ENCODE data around the gene STON2.

The STON2 gene

DNA sequence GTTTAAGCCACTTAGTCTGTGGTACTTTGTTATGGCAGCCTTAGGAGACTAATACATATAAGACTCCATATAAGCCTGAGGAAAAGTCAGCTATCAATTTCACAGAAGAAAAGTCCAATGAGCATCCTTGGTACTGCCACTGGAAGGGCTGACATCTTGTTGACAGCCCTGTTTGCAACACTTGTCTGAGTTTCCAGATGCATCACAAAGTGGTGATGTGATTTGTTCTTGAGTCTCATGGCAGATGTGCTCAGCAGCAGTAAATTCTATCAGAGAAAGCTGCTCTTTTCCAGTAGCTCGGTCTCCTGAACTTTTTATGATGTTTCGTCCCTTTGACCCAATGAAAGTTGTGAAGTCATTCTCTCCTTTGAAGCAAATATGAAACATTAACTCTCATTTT is 54.3 kb downstream of the STON2 start:
- Histone ChIP-seq H3K4me1 (ENCODE audit: insufficient read depth, low read length) (0 out of 2 replicates have a peak, but pooled peaks cover 3% of the 10 kb centered on the region), H3K27ac (ENCODE audit: low read length) (no peak overlapping the region), H3K36me3 (ENCODE audit: insufficient read depth, low read depth, low read length) (no peaks in the 10 kb centered on the region)

DNA sequence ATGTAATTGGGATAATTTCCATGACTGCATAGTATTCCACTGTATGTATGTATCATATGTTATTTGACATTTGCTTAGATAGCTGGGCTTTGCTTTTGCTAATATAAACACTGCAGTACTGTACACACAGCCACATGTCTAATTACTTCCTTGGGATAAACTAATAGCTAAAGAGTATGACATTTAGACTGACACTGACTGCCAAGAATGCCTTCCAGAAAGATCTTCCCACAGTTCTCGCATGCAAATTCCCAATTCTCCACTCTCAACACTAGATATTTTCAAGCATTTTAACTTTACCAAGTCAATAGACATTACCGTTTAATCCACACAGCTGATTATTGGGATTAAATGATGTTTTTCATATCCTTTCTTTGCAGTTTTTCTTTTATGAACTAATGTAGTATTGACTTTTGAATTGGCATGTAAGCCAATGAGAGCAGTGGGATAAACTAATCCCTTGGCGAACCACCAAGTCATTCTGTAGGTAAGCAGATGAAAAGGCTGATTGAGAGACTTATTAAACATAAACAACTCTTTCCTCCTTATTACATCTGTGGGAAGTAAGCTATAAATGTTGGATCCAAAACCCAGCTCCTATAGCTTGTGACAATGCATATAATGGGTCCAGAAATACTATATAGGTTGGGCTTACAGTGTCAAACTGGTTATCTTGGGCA is 55.5 kb downstream of the STON2 start:
- H3K4me3 ChIP-seq (ENCODE audit: low read length), result no peak overlapping the region
- no peaks in the 10 kb centered on the region for H3K36me3 ChIP-seq (ENCODE audit: insufficient read depth, low read depth, low read length)
- H3K27me3 ChIP-seq (ENCODE audit: insufficient read depth, low read length), result no peaks in the 10 kb centered on the region
- no peaks in the 10 kb centered on the region for H3K9me3 ChIP-seq (ENCODE audit: insufficient read depth, low read depth, low read length)
- H3K4me1 ChIP-seq (ENCODE audit: insufficient read depth, low read length), result 0 out of 2 replicates have a peak, but pooled peaks cover 3% of the 10 kb centered on the region
- no peak overlapping the region for H3K27ac ChIP-seq (ENCODE audit: low read length)
- no peak overlapping the region for H3K9ac ChIP-seq (ENCODE audit: low read depth, low read length)

More for the DNA sequence above, 54.3 kb downstream of the STON2 start:
- Histone ChIP-seq H3K27me3 (ENCODE audit: insufficient read depth, low read length) (no peaks in the 10 kb centered on the region), H3K4me3 (ENCODE audit: low read length) (no peak overlapping the region), H3K9ac (ENCODE audit: low read depth, low read length) (no peak overlapping the region), H3K9me3 (ENCODE audit: insufficient read depth, low read depth, low read length) (no peaks in the 10 kb centered on the region)

DNA sequence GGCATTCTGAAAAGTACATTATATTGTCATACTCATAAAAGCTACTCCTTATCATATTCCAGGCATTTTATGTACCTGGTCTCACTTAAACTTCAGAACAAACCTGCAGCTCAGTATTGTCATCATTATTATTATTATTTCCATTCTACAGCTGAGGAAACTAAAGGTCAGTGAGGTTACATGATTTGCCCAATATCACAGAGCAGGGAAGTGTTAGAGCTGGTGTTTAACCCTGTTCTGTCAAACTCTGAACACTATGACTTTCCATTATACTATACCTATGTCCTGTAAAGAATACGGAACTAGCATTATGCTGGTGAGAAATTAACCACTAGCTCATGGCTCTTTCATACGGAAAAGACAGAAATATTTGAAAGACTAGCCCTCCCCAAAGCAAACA is 56.4 kb downstream of the STON2 start:
- H3K36me3 ChIP-seq (ENCODE audit: insufficient read depth, low read depth, low read length), result no peaks in the 10 kb centered on the region
- no peaks in the 10 kb centered on the region for H3K27me3 ChIP-seq (ENCODE audit: insufficient read depth, low read length)
- H3K9ac ChIP-seq (ENCODE audit: low read depth, low read length), result no peak overlapping the region
- no peak overlapping the region for H3K27ac ChIP-seq (ENCODE audit: low read length)
- 0 out of 2 replicates have a peak, but pooled peaks cover 3% of the 10 kb centered on the region for H3K4me1 ChIP-seq (ENCODE audit: insufficient read depth, low read length)
- H3K9me3 ChIP-seq (ENCODE audit: insufficient read depth, low read depth, low read length), result no peaks in the 10 kb centered on the region
- H3K4me3 ChIP-seq (ENCODE audit: low read length), result no peak overlapping the region

DNA sequence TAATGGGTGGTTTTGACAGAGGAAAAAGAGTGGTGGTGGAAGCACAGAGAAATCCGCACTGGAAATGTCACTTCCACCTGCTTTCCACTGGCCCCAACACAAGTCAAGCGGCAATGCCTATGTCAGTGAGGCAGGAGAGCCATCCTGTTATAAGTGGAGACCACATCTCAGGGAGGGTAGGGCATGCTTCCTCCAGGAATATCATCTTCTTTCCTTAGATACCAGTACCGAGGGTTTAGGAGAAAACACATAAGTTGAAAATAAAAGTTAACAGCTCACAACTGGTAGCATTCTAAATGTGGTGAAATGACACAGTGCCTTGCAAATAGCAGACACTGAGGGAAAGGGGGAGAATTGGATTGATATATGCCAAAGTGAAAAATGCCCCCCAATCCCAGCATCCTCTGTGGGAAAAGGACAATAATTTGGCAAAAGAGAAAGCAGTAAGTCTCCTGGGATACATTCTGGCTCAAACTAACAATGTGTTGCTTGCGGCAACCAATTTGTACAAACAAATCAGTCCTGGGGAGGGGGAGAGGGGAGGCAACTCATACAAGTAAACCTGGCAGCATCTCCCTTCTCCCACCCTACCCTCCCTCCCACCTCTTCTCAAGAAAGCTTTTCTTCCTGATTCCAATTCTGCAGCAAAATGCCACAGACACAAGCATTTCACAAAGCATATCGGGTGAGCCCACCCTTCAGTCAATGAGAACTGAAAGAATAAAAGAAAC is 57.1 kb downstream of the STON2 start:
- 0 out of 2 replicates have a peak, but pooled peaks cover 2% of the 10 kb centered on the region for H3K4me1 ChIP-seq (ENCODE audit: insufficient read depth, low read length)
- no peak overlapping the region for H3K9ac ChIP-seq (ENCODE audit: low read depth, low read length)
- no peaks in the 10 kb centered on the region for H3K9me3 ChIP-seq (ENCODE audit: insufficient read depth, low read depth, low read length)
- no peaks in the 10 kb centered on the region for H3K27me3 ChIP-seq (ENCODE audit: insufficient read depth, low read length)
- H3K36me3 ChIP-seq (ENCODE audit: insufficient read depth, low read depth, low read length), result no peaks in the 10 kb centered on the region
- H3K4me3 ChIP-seq (ENCODE audit: low read length), result no peak overlapping the region
- no peak overlapping the region for H3K27ac ChIP-seq (ENCODE audit: low read length)

DNA sequence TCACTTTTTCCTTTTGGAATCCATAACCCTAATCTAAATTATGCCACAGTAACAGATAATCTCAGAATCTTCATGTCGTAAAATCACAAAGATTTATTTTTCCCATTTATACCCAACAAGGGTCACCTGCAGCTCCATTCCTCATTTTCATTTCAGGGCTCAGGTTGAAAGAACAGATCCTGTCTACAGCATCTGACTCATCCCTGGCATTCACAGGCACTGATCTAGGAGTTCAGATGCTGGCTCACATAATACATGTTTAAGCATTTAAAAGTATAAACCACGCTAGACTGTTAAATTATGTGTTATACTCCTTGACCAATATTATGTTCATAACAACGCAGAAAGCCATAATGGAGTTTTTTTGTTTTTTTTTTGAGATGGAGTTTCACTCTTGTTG is 58.3 kb downstream of the STON2 start:
- Histone ChIP-seq H3K27ac (ENCODE audit: low read length) (no peak overlapping the region), H3K36me3 (ENCODE audit: insufficient read depth, low read depth, low read length) (no peaks in the 10 kb centered on the region), H3K27me3 (ENCODE audit: insufficient read depth, low read length) (no peaks in the 10 kb centered on the region), H3K4me3 (ENCODE audit: low read length) (no peak overlapping the region), H3K9me3 (ENCODE audit: insufficient read depth, low read depth, low read length) (no peaks in the 10 kb centered on the region), H3K9ac (ENCODE audit: low read depth, low read length) (no peak overlapping the region), H3K4me1 (ENCODE audit: insufficient read depth, low read length) (no peaks in the 10 kb centered on the region)

DNA sequence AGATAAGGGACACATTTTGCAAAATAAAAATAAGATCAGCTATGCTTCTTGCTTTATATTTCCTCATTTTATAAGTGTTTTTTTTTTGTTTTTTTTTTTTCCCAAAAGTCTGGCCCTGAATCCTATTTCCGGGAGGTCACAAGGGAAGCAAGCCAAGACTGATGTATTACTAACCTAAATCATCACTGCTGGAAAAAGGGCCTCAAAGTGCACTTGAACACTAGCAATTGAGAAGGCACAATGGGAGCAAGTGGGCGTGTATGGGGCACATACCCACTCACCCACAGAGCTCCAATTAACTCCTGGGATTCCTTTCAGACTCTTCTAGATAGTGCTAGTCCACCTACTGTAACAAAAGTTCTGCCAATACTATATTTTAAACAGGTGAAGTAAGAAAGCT is 58.8 kb downstream of the STON2 start:
- no peaks in the 10 kb centered on the region for H3K9me3 ChIP-seq (ENCODE audit: insufficient read depth, low read depth, low read length)
- H3K36me3 ChIP-seq (ENCODE audit: insufficient read depth, low read depth, low read length), result no peaks in the 10 kb centered on the region

DNA sequence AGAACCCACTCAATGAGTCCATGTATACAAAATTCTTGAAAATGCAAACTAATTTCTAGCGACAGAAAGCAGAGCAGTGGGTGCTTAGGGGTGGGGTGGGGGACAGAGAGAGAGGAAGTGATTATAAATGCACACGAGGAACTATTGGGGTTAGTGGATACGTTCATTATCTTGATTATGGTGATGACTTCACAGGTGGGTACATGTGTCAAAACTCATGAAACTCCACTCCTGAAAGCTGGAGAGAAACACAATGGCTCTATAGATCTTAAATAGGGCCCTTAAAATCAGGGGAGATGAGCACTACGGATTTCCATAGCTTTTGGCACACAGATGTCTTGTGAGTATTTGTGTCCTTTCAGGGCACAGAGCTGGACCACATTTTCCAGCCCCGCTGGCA is 59.9 kb downstream of the STON2 start:
- Histone ChIP-seq H3K36me3 (ENCODE audit: insufficient read depth, low read depth, low read length) (no peaks in the 10 kb centered on the region), H3K27me3 (ENCODE audit: insufficient read depth, low read length) (no peaks in the 10 kb centered on the region), H3K4me1 (ENCODE audit: insufficient read depth, low read length) (no peaks in the 10 kb centered on the region), H3K9ac (ENCODE audit: low read depth, low read length) (no peak overlapping the region), H3K9me3 (ENCODE audit: insufficient read depth, low read depth, low read length) (no peaks in the 10 kb centered on the region), H3K4me3 (ENCODE audit: low read length) (no peak overlapping the region), H3K27ac (ENCODE audit: low read length) (no peak overlapping the region)

More for the DNA sequence above, 58.8 kb downstream of the STON2 start:
- Histone ChIP-seq H3K4me1 (ENCODE audit: insufficient read depth, low read length) (no peaks in the 10 kb centered on the region), H3K4me3 (ENCODE audit: low read length) (no peak overlapping the region), H3K27ac (ENCODE audit: low read length) (no peak overlapping the region), H3K27me3 (ENCODE audit: insufficient read depth, low read length) (no peaks in the 10 kb centered on the region), H3K9ac (ENCODE audit: low read depth, low read length) (no peak overlapping the region)

DNA sequence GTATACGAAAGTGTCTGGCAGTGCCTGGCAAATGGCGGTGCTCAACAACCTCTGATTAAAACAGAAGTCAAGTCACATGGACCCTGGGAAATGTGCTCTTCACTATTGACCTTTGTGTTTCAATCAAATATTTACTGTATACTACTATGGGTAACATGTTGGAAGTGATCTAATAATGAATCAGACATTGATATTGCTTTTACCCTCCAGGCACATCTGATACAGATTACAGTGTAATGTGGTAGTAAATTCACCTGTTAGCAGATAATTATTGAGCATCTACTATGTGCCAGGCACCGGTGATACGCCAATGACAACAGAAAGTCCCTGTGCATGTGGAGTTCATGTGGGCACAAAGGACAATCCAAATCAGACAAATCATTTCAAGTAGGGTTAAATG is 63.1 kb downstream of the STON2 start:
- Histone ChIP-seq H3K9me3 (ENCODE audit: insufficient read depth, low read depth, low read length) (no peaks in the 10 kb centered on the region), H3K4me1 (ENCODE audit: insufficient read depth, low read length) (no peaks in the 10 kb centered on the region), H3K9ac (ENCODE audit: low read depth, low read length) (no peak overlapping the region), H3K36me3 (ENCODE audit: insufficient read depth, low read depth, low read length) (no peaks in the 10 kb centered on the region), H3K27me3 (ENCODE audit: insufficient read depth, low read length) (no peaks in the 10 kb centered on the region), H3K4me3 (ENCODE audit: low read length) (no peak overlapping the region), H3K27ac (ENCODE audit: low read length) (no peak overlapping the region)

DNA sequence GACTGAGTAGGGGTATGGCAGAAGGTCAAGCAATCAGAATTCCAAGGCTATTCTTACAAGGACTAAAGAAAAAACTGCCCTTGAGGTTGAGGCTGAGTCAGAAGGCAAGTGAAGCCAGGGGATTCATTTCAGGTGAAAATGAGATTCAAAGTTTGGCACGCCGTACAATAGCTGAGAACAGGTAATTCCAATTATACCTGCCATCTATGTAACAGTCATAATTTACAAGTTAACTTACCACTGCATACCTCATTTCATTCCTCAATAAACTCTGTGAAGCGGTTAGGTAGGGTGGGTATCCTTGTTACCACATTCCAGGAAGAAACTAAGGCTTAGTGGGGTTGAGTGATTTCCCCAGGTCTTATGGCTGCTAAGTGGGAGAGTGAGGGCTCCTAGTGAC is 64.1 kb downstream of the STON2 start:
- no peaks in the 10 kb centered on the region for H3K36me3 ChIP-seq (ENCODE audit: insufficient read depth, low read depth, low read length)
- H3K9ac ChIP-seq (ENCODE audit: low read depth, low read length), result no peak overlapping the region
- H3K4me1 ChIP-seq (ENCODE audit: insufficient read depth, low read length), result no peaks in the 10 kb centered on the region
- H3K27ac ChIP-seq (ENCODE audit: low read length), result no peak overlapping the region
- no peak overlapping the region for H3K4me3 ChIP-seq (ENCODE audit: low read length)
- H3K9me3 ChIP-seq (ENCODE audit: insufficient read depth, low read depth, low read length), result no peaks in the 10 kb centered on the region
- H3K27me3 ChIP-seq (ENCODE audit: insufficient read depth, low read length), result no peaks in the 10 kb centered on the region

DNA sequence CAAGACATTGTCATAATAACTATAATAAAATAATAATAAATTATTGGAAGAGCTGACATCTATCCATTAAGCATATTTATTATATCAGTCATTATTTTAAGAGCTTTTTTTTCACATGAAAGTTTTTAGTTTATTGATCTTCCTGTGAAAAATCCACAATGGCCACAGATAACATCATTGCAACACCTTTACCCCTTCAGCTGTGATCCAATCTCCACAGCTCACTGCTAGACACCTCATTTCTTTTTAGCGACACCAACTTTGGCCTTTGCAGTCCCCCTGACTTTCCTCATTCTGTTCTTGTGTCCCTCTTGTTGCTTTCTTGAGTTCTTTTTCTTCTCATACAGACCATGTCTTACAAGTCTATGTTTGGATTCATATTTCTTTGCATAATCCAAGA is 67.4 kb downstream of the STON2 start:
- H3K4me3 ChIP-seq (ENCODE audit: low read length), result no peak overlapping the region
- H3K4me1 ChIP-seq (ENCODE audit: insufficient read depth, low read length), result no peaks in the 10 kb centered on the region
- H3K27me3 ChIP-seq (ENCODE audit: insufficient read depth, low read length), result no peaks in the 10 kb centered on the region
- H3K27ac ChIP-seq (ENCODE audit: low read length), result no peak overlapping the region
- no peak overlapping the region for H3K9ac ChIP-seq (ENCODE audit: low read depth, low read length)
- no peaks in the 10 kb centered on the region for H3K36me3 ChIP-seq (ENCODE audit: insufficient read depth, low read depth, low read length)
- H3K9me3 ChIP-seq (ENCODE audit: insufficient read depth, low read depth, low read length), result no peaks in the 10 kb centered on the region

DNA sequence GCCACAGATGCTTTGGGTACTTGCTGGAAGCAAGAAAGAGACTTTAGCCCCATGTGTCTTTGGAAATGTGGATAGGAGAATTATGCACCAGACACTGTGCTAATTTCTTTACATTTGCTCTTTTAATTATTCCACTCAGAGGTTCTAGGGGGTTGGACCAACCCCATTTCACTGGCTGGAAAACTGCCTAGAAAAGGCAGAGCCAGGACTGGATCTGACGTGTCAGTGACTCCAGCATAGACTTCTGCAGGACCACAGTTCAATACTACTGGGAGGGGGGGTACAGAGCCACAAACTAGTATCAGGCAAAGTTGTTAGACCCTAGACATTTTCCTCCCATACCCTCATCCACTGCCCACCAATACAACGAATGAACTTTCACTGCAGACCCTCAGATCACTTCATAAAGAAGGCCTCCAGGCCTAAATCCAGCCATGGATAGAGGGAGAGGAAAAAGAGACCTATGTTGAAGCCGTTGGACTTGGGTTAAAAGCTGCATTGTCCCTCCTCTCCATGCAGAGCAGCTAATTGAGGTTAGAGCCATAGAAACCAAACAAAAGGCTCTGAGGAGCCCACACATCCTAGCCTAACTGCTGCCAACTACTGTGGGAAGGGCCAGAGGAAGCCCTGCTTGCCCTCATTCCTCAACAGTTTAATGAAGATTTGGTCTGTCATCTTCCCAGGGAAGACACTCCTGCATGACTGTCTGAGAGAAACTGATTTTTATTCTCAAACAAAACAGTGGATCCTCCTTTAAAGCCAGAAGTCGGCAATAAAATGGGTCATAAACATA is 68.7 kb downstream of the STON2 start:
- H3K9ac ChIP-seq (ENCODE audit: low read depth, low read length), result no peak overlapping the region
- no peaks in the 10 kb centered on the region for H3K36me3 ChIP-seq (ENCODE audit: insufficient read depth, low read depth, low read length)
- no peak overlapping the region for H3K27ac ChIP-seq (ENCODE audit: low read length)
- H3K27me3 ChIP-seq (ENCODE audit: insufficient read depth, low read length), result no peaks in the 10 kb centered on the region
- H3K9me3 ChIP-seq (ENCODE audit: insufficient read depth, low read depth, low read length), result no peaks in the 10 kb centered on the region
- H3K4me3 ChIP-seq (ENCODE audit: low read length), result no peak overlapping the region
- no peaks in the 10 kb centered on the region for H3K4me1 ChIP-seq (ENCODE audit: insufficient read depth, low read length)
